SH-SY5Y (cell line): Measurements from ENCODE around the gene IER5L.

ENCODE experiments used
- GATA2 ChIP-seq: IDR thresholded peaks from 2 replicates; pipeline ENCODE4 v1.6.1; 2011; ENCODE audit warnings: mild to moderate bottlenecking, low read depth, low read length
- GATA3 ChIP-seq: IDR thresholded peaks from 2 replicates; pipeline ENCODE4 v1.6.1; 2011; ENCODE audit warnings: low read depth, mild to moderate bottlenecking, low read length, moderate library complexity

IER5L gene

DNA sequence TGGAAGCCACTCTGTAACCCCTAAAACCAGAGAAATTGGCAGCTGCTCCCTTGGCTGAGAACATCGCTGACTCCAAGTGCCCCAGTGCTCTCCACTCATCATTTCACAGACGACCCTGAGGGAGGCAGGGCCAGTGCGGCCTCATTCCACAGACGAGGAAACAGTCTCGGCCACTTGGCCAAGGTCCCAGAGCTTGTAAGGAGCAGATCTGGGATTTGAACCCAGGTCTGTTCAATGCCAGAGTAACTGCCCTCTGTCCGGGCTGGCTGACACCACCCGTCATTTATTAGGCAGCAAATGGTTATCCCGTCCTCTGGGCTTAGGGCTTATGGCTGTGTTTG, 19.9 kb upstream of the IER5L start:
- no peak for TF ChIP-seq GATA3
- no peak for TF ChIP-seq GATA2

- no peak for TF ChIP-seq GATA2
- TF ChIP-seq GATA3, result no peak
These were observed 17.5 kb upstream of the IER5L start for GRCh38 chr9:129195606-129196005.

DNA sequence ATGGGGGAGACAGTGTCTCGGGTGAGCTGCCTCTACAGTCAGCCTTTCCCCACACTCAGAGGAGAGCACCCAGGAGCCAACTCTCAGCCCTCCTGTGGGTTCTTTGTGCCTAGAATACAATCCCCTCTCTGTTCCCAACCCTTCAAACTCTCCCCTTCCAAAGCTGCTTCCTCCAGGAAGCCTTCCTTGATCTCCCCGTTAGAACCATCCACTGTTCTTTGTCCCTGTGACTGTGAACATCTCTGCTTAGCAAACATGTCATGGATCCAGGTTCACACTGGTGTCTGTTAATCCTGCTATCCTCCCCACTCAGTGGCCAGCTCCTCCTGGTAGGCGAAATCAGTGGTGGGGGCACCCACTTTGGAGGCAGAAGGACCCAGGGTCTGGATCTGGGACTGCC, 16.2 kb upstream of the IER5L start:
- no peak for TF ChIP-seq GATA3
- TF ChIP-seq GATA2, result no peak

DNA sequence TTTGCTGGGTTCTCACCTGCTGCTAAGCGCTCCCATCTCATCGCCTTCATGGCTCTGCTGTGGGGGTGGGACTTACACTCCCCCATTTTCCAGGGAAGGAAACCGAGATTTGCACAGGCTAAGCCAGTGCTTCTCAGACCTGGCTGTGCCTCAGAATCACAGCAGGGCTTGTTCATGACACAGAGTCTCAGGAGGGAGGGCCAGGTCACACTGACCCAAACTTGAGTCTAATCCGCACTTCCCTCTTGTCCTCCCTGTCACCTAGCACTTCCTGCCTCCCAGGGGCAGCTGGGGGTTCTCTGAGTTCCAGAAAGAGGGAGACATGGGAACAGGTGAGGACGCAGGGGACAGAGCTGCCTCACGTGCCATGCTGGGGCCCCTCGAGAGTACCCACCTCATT, 15.6 kb upstream of the IER5L start:
- TF ChIP-seq GATA2, result no peak
- no peak for TF ChIP-seq GATA3

DNA sequence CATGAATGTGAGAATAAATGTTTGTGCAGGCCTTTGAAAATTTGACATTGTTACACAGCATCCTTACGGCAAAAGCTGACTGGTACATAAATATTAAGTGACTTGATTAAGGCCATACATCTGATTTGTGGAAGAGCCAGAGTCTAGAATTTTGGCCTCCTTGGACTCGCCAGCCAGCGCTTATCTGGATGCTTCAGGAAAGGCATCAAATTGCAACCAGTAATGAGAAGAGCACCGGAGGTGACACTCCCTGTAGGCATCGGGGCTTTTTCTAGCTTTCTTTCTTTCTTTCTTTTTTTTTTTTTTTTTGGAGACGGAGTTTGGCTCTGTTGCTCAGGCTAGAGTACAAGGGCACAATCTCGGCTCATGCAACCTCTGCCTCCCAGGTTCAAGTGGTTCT, 13.2 kb upstream of the IER5L start:
- TF ChIP-seq GATA2 (no peak), GATA3 (no peak)

DNA sequence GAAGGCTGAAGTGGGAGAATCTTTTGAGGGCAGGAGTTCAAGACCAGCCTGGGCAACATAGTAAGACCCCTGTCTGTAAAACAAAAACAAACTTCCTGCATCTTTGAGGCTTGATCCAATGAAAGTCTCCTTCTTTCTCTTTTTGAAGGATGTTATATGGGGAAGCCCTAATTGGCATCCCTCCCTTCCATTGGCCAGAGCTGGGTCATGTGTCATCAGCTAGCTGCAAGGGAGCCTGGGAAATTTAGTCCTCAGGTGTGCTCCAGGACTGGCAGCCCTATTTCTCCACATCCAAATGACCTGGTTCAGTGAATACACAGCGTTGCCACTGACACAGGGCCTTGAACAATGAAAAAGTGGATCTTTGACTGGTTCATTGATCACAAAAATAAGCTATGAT, 9.0 kb upstream of the IER5L start:
- TF ChIP-seq GATA2 (no peak), GATA3 (no peak)

- TF ChIP-seq GATA3, result no peak
- TF ChIP-seq GATA2, result no peak
These were observed 7.9 kb upstream of the IER5L start for GRCh38 chr9:129185991-129186390.

GRCh38 chr9:129185402-129185801, 7.3 kb upstream of the IER5L start:
- TF ChIP-seq GATA3 (no peak), GATA2 (no peak)

- TF ChIP-seq GATA3 (no peak), GATA2 (no peak)
These were observed 6.6 kb upstream of the IER5L start for GRCh38 chr9:129184596-129185122.

GRCh38 chr9:129184219-129184524, 6.1 kb upstream of the IER5L start:
- TF ChIP-seq GATA2 (no peak), GATA3 (no peak)

DNA sequence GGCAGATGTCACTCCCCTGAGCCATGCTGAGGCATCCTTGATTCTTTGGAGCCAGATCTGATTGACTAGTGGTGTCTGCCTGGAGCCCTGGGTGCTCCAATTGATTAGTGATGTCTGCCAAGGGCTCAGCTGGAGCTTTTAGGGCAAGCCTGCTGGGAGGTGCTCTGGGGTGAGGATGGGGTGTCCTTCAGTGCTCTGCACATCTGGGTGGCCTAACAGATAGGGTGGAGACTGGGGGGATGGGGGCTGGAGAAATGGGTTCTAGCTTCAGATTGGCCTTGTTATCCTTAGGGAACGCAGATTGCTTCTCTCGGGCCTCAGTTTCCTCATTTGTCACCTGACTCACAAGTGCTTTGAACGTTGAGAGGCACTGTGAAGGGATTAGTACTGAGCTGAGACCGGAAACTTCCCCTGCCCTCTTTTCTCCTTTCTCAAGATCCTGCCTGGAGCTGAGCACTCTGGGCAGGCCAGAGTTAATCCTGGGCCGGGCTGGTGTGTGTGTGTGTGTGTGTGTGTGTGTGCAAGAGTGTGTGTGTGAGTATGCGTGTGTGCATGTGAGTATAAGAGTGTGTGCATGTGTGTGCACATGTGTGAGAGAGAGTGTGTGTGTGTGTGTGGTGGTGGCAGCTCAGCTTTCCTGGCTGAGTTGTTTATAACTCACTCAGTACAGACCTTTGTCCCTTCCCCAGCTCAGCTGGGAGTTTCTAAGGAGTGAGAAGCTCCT, 5.6 kb upstream of the IER5L start:
- TF ChIP-seq GATA2 (no peak), GATA3 (no peak)

DNA sequence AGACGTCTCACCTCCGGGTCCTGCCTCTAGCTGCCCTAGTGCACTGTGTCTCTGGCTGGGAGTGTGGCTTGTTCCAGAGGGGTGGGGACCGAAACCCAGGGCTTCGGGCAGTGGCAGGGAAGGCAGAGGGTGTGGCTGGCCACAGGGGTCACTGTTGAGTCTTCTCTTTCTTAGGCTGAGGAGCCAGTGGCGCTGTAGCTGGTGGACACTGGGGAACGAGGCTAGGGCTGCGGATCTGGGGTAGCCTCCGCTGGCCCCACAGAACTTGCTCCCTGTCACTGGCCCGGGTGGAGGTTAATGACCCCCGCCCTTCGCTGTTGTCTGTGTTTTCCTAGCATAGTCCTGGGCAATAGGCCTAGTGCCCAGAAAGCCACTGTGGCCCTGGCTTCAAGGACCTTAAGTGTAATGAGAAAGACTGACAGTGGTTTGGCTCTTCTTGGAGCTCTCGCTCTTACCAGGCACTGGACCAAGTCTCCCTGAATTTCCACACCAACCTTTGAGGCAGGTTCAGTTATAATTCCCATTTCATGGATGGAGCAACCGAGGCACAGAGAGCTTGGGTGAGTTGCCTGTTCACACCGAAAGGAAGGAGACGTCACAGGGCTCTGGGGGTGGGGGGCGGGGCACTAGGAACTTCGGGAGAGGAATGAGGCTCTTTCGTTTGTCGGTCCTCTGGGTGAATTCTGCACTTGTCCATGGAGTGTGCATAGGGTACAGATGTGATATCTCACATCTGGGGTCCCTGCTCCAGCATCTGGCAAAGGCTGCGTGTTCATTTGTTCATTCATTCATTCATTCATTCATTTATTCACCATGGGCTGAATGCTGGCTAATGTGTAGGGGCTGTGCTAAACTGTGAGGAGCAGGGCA, 4.8 kb upstream of the IER5L start:
- TF ChIP-seq GATA2, result no peak
- TF ChIP-seq GATA3, result no peak

DNA sequence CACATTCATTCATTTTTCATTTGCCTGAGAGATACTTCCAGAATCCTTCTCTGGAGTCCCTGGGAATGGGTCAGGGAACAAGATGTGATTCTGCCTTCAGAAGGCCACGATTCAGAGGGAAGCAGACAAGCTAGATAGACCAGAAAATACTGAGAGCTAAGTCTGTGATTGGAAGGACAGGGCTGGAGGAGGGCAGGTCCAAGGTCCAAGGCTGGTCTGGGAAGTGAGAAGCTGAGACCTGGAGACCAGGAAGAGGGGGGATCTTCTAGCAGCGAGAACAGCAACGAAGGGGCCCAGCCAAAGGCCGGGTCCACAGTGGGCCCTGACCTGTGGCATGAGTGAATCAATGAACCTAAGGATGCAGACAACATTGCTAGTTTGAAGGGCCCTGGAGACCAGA, 4.1 kb upstream of the IER5L start:
- TF ChIP-seq GATA3 (no peak), GATA2 (no peak)

DNA sequence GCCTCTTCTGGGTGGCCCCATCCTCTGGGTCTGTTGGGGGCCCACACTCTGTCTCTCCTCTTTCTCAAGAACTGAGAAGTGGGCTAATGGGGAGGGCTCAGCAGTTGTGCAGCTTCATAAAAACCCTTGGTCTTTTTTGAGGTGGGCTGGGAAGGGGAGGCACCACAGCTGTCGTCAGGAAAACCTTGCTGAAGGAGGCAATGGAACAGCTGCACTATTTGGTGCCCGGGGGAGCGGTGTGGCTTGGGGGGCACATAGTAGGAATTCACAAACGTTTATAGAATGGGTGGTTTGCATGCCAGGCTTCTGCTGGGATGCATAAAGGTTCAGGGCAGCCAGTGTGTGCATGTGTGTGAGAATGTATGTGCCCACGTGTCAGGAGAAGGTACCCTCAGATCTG, 3.2 kb upstream of the IER5L start:
- no peak for TF ChIP-seq GATA2
- TF ChIP-seq GATA3, result no peak
